HG03280 (cell line): ENCODE data around the gene COA7.

Experiments used
- ATAC-seq: cut with Tn5 transposase; IDR thresholded peaks from one replicate; pipeline ENCODE4 v1.9.1; 2021; ENCODE audit warnings: mild to moderate bottlenecking, moderate library complexity; ENCODE audit not compliant: unreplicated experiment

Gene COA7

DNA sequence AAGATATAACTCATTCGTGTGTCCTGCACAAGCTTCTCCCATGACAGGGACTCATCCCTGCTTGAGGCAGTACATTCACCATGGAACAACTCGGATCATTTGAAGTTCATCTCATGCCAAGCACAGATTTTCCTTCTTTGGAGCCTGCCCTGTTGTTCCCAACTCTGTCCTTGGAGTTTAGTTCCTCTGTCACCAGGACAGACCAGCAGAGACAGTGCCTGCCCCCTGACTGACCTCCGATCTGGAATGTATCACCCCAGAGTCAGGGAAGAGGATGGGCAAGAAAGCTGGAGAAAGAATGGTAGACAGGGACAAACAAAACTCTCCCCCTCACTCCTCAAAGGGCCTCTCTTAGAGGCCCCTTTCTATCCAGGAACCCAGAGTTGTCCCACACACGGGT, 60.2 kb downstream of the COA7 start:
- ATAC-seq: no peak

DNA sequence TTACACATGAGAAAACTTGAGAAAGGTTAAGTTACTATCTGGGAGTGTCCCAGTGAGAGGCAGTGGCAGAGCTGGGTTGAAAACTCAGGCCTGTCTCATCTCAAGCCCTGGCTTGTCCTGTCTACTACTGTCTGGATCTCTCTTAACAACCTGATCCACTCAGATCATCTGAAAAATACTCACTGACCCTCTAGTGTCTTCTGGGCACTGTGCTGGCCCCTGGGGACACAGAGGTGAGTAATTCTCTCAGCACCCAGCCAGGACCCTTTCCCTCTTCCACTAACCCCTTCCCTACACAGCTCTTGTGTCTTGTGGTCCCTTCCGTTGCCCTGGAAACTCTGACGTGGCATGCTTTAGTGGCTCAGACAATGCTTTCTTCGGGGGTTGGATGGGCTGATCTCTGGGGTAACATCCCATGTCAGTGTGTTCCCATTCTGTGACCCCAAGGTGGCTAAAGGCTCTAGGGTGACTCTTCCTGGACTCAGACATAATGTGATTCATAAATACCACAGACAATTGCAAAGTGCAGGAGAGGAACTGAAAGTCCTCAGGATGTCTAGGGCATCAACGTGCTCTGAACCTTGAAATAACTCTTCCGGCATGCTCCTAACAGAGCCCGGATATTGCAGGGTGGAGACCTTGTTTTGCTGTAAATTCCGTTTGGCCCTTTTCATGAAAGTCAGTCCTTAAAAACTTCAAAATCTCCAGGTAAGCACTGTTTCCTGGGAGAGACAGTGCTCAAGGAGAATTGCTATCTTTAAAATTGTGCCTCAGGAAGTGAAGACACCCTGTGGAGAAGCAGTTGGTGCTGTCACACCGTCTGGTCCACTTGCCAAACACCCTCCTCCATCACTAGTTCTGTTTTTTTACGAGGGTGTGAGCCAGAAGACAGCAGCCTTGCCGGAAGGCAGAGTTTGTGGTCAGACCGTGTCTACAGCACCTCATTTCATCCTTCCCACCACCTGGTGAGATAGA, 61.1 kb downstream of the COA7 start:
- ATAC-seq: peak; percentile 70

DNA sequence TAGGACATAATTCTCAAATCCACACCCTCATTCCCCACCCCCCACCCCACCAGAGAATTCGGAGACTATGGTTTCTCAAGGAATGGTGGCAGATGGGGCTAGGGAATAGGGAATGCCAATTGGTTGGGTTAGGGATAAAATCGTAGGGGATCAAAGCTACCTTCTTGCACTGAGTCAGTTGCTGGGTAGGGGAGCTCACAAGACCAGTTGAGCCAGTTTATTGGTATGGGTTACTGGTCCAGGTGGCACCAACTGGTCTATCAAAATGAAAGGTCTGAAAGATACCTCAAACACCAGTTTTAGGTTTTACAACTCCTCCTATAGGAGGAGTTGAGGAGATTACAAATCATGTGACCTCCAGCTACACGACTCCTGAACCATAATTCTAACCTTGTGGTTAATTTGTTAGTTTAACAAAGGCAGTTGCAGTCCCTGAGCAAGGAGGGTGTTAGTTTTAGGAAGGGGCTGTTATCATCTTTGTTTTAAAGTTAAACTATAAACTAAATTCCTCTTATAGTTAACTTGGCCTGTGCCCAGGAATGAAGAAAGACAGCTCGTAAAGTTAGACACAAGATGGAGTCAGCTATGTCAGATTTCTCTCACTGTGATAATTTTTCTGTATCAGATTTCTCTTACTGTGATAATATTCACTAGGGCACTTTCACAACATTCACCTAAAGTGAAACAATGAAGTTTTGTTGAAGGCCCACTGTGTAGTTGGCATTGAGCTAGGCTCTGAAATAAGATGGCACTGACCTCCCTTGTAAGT, 62.6 kb downstream of the COA7 start:
- ATAC-seq: no peak
